CMK (cell line): Measurements from ENCODE around the gene CPN1.
"Not testable (repeated sequence)": the region's sequence is repeated elsewhere in the genome, so short reads cannot be mapped to it uniquely, and the experiment has no call there.

Experiments used
- DNase-seq: peaks from one replicate; pipeline ENCODE4 v3.0.0-alpha.2; 2010; ENCODE audit warnings: low read depth

The CPN1 gene

DNA sequence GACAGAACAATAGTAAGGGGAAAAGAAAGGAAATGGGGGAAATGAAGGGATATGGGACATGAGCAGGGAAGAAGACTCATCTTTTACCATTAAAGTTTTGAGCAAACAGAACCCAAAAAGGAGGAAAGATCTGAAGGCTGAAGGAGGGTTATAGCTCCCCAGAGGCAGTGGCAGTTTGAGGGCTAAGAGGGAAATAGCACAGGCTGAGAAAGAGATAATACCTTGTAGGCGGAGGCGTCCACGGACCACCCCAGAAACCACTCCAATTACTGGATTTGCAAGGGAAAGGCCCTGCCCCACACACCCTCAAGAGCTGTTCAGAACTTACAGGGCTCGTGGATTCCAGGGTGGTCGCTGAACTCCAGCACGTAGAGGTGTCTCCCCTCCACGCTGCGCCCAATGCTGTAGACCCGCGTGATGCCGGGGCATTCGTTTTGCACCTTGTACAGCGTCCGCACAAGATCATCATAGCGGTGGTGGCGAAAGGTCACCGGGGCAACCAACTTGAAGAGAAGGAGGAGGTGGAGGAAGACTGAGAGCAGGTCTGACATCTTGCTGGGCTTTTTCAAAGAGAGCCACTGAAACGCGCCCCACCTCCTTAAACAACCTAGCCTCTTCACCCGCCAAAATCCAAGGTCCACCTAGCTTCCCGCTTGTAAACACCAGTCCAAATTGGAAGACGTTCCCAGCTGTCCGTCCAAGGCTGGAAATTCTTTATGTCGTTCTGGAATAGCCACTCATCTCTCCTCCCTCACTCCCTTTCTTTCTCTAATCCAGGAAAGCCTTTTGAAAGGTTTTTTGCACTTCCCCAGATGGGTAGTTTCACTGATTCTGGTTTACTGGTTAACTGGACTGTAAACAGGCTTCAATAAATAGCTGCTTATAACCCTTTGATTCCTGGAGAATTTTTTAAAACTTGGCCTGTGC is at the start of gene CPN1:
CPN1 (minus strand) TSS at position 795 of the 927 bp plus-strand sequence; CDS start at position 551, 244 bp downstream.
- no peak for DNase-seq

DNA sequence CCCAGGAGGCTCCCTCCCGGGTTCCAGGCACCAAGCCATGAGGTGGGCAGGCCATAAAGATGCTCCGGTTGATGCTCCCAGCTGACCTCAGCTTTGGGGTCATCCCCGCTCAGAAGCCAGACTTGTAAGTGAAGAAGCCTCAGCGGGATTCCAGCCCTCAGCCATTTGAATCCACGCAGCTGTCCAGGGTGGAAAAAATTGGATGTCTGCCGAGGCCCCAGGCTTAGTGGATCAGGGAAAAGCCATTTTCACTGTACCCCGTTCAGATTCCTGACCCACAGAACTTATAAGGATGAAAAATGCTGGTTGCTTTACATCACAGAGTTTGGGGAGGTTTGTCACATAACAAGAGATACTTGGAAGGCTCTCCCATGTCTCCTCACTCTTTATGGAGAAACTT is 49.2 kb upstream of the CPN1 start:
- DNase-seq = no peak

DNA sequence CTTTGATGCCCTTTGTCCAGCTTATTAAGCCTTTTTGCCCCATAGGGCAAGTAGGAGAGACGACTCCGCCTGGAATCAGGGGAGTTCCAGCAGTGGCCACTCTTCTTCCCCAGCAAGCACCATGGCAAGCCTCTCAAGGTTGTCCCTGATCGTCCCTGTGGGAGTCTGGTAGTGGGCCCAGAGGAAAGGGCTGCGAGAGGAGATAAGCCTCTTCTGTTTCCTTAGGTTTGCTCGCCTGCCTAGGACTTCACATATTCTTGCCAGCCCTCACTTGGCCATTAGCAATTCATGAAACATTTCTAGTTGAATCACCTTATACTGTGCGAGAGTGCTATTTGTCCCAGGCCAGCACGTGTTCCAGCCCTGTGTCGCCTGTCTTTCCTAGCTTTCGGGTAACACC is 47.8 kb upstream of the CPN1 start:
- DNase-seq = peak; percentile 75

DNA sequence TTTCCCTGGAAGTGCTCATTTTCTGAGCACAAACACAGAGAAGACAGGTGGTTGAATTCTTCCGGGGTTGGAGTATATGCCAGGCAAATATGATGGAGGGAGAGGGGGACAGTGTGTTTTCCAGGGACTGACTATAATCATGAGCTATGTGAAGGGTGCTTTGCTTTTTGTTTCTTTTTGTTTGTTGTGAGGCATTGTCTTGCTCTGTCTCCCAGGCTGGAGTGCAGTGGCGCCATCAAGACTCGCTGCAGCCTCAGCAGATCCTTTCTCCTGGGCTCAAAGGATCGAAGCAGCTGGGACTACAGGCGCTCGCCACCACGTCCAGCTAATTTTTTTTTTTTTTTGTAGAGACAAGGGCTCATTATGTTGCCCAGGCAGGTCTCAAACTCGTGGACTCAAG is 47.3 kb upstream of the CPN1 start:
- no peak for DNase-seq

DNA sequence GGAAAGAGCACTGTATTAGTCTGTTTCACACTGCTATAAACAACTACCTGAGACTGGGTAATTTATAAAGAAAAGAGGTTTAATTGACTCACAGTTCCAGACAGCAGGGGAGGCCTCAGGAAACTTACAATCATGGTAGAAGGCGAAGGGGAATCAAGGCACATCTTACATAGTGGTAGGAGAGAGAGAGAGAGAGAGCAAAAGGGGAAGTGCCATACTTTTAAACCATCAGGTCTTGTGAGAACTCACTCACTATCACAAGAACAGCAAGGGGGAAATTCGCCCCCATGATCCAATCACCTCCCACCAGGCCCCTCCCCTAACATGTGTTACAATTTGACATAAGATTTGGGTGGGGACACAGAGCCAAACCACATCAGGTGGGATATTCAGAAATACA is 43.7 kb upstream of the CPN1 start:
- DNase-seq = not testable (repeated sequence)

DNA sequence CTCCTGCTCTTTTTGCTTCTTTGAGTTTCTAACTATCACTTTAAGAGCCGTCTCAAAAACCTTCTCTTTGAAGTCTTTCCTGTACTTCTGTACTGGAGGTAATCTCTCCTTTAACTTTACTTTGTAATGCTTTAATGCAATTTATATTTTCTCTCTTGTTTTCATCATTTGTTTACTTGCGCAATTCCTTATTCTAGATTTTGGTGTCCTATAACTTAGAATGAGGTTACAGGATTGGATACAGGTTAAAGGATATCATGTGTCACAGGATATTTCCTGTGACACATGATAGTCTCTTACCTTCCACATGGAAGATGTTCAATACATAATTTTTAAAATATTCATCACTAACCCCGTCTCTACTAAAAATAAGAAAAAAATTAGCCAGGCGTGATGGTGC is 42.4 kb upstream of the CPN1 start:
- DNase-seq = no peak

DNA sequence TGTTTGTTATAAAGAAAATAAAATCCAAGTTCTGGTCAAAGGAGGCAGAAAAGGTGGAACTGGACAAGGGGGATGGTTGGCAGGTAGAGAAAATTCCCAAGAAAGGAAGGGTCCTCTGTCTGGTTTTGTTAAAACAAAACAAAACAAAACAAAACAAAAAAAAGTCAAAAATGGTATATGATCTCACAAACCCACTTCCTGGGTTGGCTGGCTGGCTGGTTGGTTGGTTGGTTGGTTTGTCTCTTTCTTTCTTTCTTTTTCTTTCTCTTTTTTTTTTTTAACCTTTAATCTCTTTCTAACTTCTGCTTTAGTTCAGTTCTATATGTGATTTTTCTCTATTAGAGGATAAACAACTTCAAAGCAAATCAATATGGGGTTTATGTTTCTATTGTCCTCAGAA is 41.1 kb upstream of the CPN1 start:
- no peak for DNase-seq

DNA sequence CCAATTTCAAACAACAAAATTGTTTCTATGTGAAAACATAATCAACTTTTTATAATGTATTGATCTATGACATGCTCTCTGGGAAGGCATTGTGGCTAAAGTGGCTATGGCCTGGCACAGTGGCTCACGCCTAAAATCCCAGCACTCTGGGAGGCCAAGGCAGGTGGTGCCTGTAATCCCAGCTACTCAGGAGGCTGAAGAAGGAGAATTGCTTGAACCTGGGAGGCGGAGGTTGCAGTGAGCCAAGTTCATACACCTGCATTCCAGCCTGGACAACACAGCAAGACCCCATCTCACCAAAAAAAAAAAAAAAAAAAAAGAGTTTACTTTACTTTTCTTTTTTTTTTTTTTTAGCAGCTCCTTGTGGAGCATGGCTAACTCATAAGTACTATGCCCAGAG is 38.9 kb upstream of the CPN1 start:
- DNase-seq = no peak

DNA sequence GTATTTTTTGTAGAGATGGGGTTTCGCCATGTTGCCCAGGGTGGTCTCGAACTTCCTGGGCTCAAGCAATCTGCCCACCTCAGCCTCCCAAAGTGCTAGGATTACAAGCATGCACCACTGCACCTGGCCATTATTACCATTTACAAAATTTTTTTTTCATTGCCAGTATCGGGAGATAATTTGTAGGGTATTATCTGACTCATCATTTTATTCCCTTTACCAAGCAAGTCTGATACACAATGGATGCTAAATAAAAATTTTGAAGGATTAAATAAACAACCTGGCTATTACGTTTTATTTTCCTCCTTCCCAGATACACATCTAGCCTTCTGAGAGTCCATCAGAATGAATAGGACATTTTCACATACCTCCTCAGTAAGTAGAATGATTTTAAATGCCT is 38.1 kb upstream of the CPN1 start:
- no peak for DNase-seq

DNA sequence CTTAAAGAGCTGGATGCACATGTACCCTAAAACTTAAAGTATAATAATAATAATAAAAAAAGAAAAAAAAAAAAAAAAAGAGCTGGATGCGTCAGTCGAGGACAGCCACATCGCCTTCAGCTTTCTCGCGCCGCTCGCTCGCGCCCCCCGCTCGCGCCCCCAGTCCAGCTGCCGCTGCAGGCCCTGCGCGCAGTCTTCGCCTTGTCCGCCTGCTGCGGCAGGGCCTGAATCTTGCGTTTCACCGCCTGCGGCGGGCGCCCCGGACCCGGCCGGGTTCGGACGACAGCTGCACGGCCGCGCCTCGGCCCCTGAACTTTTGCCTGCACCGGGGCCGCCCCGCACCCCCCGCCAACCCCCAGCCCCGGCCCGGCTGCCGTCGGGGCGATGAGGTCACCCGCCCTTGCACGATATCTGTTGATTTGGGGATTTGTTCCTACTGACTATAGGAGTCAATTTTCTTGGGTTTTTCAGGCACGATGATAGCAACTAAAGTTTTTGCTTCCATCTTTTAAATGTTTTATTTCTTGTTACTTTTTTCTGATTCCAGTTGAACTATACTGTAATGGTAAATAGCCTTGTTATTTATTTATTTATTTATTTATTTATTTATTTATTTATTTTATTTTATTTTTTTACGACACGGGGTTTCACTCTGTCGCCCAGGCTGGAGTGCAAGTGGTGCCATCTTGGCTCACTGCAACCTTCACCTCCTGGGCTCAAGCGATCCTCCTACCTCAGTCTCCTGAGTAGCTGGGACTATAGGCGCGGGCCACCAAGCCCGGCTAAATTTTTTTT is 33.5 kb upstream of the CPN1 start:
- no peak for DNase-seq

DNA sequence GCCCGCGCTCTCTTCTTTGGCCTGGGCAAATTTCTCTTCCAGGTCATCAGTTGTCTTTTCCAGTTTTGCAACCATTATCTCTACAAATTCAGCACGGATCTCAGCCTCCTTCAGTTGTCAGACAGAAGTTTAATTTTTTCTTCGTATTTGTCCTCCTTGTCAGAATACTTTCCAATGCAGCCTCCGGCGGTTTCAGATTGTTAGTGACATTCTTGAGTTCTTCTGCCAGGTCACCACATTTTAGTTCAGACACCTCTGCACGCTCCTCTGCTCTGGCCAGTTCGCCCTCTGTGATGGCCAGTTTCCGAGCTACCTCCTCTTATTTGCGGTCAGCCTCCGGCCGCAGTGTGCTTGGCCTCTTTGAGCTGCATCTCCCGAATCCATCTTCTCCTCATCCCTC is 32.8 kb upstream of the CPN1 start:
- no peak for DNase-seq

DNA sequence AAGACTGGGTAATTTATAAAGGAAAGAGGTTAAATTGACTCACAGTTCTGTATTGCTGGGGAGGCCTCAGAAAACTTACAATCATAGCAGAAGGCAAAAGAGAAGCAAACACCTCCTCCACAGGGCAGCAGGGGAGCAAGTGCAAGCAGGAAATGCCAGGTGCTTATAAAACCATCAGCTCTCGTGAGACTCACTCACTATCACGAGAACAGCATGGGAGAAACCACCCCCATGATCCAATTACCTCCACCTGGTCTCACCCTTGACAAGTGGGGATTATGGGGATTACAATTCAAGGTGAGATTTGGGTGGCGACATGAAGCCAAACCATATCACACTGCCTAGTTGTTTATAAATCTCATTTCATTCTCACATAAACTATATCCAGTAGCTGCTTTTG is 28.0 kb upstream of the CPN1 start:
- no peak for DNase-seq

DNA sequence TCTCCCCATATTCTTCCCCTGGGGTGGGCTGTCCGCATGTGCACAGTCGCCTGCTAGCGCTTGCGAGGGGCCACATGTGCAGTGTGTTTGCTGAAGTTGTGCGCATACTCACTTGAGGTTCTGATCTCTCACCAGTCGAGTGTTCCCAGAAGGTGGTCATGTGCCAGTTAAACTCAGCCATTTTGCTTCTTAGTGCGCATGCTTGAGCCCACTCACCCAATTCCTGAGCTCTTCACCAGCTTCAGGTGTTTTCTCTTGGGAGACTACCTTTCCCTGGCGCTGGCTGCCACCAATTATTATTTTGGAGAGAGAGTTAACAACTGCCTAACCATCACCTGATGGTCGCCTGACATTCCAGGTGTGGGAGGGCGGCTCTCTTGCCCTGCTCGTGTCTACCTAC is 25.2 kb upstream of the CPN1 start:
- no peak for DNase-seq

DNA sequence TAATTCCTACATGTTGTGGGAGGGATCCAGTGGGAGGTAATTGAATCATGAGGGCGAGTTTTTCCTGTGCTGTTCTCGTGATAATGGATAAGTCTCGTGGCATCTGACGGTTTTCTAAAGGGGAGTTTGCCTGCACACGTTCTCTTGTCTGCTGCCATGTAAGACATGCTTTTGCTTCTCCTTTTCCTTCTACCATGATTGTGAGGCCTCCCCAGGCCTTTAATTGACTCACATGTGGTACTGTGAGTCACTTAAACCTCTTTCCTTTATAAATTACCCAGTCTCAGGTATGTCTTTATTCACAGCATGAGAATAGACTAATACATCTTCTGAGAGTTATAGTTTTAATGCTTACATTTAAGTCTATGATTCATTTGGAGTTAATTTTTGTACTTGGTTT is 22.6 kb upstream of the CPN1 start:
- DNase-seq = no peak

DNA sequence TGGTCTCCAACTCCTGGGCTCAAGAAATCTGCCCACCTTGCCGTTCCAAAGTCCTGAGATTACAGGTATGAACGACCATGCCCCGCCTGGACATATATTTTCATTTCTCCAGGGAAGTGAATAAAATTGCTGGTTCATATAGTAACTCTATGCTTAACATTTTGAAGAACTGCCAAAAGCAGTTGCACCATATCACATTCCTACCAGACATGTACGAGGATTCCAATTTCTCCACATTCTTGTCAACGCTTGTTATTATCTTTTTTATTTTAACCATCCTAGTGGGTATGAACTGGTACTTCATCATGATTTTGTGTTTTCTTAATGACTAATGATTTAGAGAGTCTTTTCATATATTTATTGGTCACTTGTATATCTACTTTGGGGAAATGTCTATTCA is 21.9 kb upstream of the CPN1 start:
- DNase-seq = no peak

DNA sequence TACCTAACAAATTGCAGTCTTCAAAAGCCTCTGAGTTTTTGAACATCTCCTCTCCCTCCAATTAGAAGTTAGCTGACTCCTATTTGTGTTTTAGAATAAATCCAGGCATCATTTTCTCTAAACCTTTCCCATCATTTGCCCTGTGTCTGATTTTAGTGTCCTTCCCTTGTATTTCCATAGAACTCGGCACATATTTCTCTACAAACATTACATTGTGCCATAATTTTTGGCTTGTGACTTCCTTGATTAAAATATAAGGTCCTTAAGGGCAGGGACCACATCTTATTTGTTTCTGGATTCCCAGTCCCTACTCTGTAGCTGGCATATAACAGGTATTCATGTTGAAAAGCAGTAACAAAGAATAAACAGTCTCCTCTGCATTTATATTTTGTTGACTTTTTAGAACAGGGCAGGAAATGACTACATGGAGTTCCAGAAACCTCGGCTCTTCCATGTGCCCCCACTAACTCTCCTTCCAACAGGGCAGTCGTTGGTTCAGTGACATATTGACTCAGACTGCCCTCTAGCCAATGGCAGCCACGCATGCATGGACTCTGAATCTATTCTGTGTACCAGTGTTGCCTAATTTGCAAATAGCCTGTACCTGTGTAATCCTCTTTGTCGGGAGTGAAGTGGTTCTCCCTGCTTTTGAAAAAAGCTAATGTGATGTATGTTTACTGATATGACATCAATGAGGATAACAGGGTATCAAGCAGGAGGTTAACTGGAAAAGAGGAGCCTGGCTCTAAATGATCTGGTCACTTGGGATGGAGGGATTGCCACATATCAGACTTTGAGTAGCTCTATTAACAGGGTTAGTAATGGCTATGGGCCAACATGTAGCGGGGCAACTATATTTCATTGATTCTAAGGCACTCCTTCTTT is 19.8 kb upstream of the CPN1 start:
- no peak for DNase-seq

DNA sequence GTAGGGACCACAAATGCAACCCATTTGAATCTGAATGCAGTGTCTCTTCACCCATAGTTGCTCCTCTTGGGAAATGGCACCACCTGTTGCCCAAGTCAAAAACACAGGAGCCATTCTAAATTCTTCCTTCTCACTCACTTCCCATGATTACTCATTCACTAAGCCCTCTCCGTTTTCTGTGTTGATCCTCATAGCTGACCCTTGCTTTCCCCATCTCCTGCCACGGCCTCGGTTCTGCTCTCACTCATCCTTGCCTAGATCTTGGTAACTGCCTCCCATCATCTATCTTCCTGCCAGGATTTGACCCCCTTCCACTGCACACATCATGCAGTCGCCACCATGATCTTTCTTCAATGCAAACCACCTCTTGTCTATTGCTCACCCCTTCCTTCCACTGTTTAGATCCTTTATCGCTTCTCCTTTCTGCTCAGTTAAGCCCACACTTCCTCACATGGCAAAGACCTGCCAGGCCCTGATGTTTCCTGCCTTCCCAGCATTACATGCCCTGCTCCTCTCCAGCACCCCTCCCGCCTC is 19.0 kb upstream of the CPN1 start:
- peak; percentile 7 for DNase-seq

DNA sequence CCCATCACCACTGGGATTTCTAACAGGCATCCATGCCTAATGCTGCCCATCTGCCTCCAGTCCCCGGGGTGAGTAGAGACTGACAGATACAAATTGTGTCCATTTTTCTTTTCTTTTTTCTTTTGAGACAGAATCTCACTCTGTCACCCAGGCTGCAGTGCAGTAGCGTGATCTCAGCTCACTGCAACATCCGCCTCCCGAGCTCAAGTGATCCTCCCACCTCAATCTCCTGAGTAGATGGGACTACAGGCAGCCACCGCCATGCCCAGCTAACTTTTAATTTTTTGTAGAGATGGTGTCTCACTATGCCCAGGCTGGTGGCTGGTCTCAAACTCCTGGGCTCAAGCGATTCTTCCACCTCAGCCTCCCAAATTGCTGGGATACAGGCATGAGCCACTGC is 7.6 kb upstream of the CPN1 start:
- no peak for DNase-seq

DNA sequence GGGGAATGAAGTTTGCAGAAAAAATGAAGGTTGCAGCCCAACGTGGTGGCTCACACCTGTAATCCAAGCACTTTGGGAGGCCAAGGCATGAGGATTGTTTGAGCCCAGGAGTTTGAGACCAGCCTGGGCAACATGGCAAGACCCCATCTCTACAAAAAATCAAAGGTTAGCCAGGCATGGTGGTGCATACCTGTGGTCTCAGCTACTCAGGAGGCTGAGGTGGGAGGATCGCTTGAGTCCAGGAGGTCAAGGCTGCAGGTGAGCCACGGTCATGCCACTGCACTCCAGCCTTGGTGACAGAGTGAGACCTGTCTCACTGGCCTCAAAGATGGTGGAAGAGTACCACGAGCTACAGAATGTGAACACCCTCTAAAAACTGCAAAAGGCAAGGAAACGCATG is 5.0 kb upstream of the CPN1 start:
- not testable (repeated sequence) for DNase-seq

DNA sequence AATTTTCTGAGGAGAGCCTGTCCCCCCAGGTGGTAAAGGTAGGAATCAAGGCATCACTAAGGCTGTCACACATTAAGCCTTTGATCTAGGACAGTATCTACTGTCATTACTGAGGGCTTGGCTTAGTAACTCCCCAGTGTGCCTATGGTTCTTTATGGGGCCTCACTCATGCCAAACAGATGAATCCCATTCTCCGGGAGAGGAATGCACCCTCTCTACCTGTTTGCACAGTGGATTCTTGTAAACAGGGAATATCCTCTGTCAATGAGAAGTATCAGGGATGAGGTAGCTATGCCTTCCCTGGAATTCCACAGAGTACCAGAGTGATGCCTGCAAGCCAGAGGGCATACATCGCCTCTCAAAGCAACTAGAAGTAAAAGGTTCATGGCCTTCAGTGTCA is 3.9 kb upstream of the CPN1 start:
- DNase-seq = no peak

DNA sequence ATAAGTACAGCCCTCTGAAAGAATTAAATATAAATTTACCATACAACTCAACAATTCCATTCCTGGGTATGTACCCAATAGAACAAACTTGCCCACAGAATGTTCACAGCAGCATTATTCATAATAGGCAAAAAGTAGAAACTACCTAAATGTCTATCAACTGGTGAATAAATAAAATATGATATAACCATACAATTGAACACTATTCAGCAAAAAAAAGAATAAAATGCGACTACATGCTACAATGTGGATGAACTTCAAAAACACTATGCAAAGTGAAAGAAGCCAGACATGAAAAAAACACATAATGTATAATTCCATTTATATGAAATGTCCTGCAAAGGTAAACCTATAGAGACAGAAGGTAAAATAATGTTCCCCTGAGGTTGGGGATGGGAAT is 2.0 kb upstream of the CPN1 start:
- DNase-seq = no peak

DNA sequence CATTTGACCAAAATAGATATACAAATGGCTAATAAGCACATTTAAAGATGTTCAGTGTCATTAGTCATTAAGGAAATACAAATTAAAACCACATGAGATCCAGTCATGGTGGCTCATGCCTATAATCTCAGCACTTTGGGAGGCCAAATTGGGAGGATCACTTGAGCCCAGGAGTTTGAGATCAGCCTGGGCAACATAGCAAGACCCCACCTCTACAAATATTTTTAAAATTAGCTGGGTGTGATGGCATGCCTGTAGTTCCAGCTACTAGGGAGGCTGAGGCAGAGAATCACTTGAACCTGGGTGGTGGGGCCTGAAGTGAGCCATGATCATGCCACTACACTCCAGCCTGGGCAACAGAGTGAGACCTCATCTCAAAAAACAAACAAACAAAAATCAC is 607 bp upstream of the CPN1 start:
- not testable (repeated sequence) for DNase-seq
